Right kidney (tissue), 1 donor: ENCODE data around the gene FBXL4.

Experiments
- DNase-seq: peaks from one replicate; pipeline ENCODE4 v3.0.0-alpha.2; 2016

The FBXL4 gene

GRCh38 chr6:98825600-98826230 lies 122.0 kb downstream of the FBXL4 start:
- no peak for DNase-seq

- peak; percentile 51 for DNase-seq
Measured at GRCh38 chr6:98824902-98825599, 122.7 kb downstream of the FBXL4 start.

- DNase-seq = peak; percentile 46
Measured at GRCh38 chr6:98824162-98824901, 123.4 kb downstream of the FBXL4 start.

GRCh38 chr6:98823428-98824161 lies 124.2 kb downstream of the FBXL4 start:
- DNase-seq = peak; percentile 20

- no peak for DNase-seq
Measured at GRCh38 chr6:98821756-98822405, 125.9 kb downstream of the FBXL4 start.
